ENCODE results near the gene NINL.
"Not testable (repeated sequence)": the region's sequence is repeated elsewhere in the genome, so short reads cannot be mapped to it uniquely, and the experiment has no call there.

The NINL gene

GRCh38 chr20:25481235-25481917 lies 104.0 kb downstream of the NINL start:
- no peak for DNase-seq

DNA sequence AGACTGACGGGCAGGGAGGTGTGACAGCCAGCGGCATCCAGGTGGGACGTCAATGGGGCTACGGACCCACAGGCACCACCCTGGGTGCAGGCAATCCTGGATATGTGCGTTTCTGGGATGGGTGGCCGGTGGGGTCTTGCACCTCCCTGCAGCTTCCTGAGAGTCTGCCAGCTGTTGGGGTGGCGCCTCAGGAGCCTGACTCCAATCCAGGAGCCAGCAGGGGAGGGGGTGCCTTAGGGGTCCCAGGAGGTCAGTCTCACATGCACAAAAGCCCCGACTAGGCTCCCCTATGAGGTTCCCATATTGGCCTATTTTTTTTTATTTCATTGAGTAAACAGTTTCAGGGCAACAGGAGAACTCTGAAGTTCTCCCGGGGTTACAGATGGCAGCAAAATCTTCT lies 104.5 kb downstream of the NINL start:
- DNase-seq, result no peak

DNA sequence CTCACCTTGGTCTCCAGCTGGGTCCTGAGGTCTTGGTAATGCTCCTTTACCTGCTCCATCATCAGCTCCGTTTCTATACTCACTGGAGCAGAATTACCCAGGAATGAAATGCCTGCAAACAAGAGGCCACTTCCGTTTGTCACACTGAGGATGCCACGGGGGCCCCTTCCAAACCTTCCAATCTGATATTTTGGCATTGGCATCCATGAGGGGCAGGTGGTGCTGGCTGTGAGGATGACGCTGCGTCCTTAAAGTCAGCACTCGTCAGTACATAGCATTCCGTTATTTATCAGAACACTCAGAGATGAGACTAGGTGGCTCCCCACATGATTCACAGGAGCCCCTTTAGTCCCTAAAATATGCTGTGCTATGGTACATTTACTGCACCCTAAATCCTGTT lies 105.2 kb downstream of the NINL start:
- no peak for DNase-seq

- no peak for DNase-seq
Measured at GRCh38 chr20:25479638-25480037, 105.7 kb downstream of the NINL start.

GRCh38 chr20:25478889-25479568 lies 106.3 kb downstream of the NINL start:
- no peak for DNase-seq

GRCh38 chr20:25477014-25477882 lies 108.1 kb downstream of the NINL start:
- DNase-seq, result no peak

DNA sequence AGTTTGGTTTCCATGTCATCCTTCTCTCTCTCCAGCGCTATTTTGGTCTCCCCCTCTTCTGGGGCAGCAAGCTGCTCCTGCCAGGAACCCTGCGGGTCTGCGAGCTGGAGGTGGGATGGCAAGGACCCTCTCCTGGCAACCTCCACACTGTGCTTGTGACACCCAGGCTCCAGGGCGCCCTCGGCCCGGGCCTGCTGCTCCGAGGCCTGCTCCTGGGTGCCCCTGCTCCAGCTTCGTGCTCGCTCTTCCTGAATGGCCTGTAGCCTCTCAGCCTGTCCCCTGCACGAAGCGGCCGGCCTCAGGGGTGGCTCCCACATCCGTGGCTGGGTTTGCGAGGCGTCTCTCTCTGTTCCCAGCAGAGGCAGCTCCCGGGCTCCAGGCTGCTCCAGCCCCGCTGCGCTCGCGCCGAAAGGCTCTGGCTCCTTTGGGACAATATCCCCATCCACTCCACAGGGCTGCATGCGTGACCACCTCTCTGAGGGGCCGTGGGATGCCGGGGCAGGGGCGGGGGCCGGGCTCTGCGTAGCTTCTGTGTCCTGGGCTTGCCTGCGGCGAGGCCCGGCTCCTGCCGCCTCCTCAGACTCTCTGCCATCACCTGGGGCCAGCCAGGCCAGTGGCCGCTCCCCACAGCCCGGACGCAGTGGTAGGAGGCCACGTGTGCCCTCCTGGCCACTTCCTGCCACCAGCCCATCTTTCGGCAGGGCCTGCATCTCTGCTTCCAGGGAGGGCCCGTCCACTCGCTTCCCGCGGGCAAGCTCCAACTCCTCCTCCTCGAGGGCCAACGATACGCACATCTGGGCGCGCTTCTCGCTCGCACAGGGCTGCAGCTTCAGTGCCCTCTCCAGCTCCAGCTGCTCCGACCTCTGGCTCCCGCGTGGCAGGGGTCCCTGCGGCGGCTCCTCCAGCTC lies 109.0 kb downstream of the NINL start:
- DNase-seq, result no peak

DNA sequence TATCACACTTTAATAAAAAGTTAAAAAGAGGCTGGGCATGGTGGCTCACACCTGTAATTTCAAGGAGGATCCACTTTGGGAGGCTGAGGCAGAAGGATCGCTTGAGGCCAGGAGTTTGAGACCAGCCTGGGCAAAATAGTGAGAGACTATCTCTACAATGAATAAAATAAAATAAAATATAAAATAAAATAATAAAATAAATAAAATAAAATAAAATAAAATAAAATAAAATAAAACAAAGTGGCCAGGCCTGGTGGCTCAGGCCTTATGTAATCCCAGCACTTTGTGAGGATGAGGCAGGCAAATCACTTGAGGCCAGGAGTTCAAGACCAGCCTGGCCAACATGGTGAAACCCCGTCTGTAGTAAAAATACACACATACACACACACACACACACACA lies 112.0 kb downstream of the NINL start:
- DNase-seq, result not testable (repeated sequence)

DNA sequence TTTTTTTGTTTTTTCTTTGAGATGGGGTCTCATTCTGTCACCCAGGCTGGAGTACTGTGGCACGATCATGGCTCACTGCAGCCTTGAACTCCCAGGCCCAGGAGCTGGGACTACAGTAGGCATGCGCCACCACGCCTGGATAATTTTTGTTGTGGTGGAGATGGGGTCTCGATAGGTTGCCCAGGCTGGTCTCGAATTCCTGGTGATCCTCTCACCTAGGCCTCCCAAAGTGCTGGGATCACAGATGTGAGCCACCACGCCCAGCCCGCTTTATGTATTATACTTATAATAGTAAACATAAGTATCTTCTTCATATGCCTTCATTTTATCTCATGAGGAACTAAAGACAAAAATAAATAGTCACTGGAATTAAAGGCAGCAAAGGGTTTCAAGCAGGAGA lies 114.3 kb downstream of the NINL start:
- no peak for DNase-seq

GRCh38 chr20:25470045-25470444 lies 115.3 kb downstream of the NINL start:
- DNase-seq, result peak; percentile 38 to 39

- DNase-seq, result no peak
Measured at GRCh38 chr20:25469558-25469957, 115.8 kb downstream of the NINL start.

- no peak for DNase-seq
Measured at GRCh38 chr20:25468126-25469075, 116.9 kb downstream of the NINL start.

GRCh38 chr20:25467441-25467840 lies 117.9 kb downstream of the NINL start:
- DNase-seq, result no peak

- no peak for DNase-seq
Measured at GRCh38 chr20:25466846-25467245, 118.5 kb downstream of the NINL start.

- no peak for DNase-seq
Measured at GRCh38 chr20:25465243-25466135, 119.8 kb downstream of the NINL start.

- DNase-seq, result no peak
Measured at GRCh38 chr20:25464501-25465242, 120.7 kb downstream of the NINL start.

- no peak for DNase-seq
Measured at GRCh38 chr20:25461786-25462545, 123.4 kb downstream of the NINL start.

DNA sequence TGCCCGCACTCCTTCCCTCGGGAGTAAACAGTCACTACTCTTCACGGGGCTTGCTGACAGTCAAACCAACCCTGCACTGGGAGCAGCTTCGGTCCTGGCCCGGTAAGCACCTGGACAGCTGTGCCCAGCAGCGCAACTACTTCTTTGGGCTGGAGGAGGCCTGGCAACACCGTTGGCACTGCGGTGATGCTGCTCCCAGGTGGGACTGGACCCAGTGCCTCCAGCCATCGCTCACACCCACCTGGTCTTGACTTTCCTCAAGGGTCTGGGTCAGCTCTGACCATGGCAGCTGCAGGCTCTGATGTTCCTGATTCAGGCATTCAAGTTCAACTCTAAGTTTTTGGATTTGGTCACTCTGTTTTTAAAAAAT lies 124.1 kb downstream of the NINL start:
- DNase-seq, result no peak

All from CD4-positive, alpha-beta T cell treated with Interleukin-1 beta for 1 hour (primary cell).